ENCODE results near the gene IGF1R.

- no peak for TF ChIP-seq CTCF (IDR thresholded peaks at IDR 0.05)
- TF ChIP-seq POLR2AphosphoS5 (IDR thresholded peaks at IDR 0.05): no peak
These were observed 12.5 kb upstream of the IGF1R start for GRCh38 chr15:98635848-98636247.
